H54 (cell line): ENCODE measurements around the gene OR13C3.
A peak's percentile ranks its signal among the peaks of the same experiment; 100 is the strongest.

ENCODE experiments used
- DNase-seq: peaks from one replicate; pipeline ENCODE4 v3.0.0; 2011; ENCODE audit warnings: low spot score, mixed read lengths; ENCODE audit not compliant: insufficient read length
- FAIRE-seq: peaks from 3 replicates; lab custom pipeline; 2011; peaks lifted over from hg19 to GRCh38; lab: Jason Lieb, UNC
- POLR2A ChIP-seq: IDR thresholded peaks from 2 replicates; pipeline ENCODE4 v1.6.1; 2011; ENCODE audit warnings: low read depth, mild to moderate bottlenecking, low read length

The OR13C3 gene

DNA sequence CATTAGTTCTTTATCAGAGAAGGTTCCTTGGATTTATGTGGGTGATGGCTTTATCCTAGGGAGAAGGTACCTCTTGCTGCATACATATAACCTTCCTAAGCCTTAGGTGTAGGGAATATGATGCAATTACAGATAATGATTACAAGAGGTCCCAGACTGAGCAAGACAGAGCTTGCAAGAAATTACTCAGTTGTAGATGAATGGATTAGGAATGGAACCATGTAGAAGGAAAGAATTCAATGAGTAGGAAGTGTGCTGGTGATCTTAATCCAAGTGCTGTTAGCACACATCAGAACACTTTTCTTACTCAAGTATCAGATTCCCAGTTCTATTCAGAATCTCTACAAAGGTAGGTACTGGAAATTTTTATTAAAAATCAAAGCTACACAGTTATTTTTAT lies 30.1 kb downstream of the OR13C3 start:
- no peak for FAIRE-seq
- TF ChIP-seq POLR2A, result no peak
- DNase-seq, result no peak

DNA sequence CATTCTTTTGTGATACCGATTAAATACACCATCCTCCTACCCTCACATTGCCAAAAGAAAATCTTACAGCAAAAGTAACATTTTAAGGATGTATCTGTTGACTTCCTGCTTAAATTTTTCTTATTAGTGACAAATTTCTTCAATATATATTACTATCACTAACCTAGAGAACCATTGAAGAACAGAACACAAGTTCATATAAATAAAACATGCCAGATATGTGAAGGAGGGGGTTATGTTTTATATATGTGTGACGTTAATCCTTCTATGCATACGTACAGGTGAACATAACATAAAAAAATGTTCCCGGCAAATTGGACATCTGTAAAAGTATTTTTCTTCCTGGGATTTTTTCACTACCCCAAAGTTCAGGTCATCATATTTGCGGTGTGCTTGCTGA lies 32.7 kb downstream of the OR13C3 start, which contains the start of gene OR13F1:
Gene OR13F1 (plus strand): TSS at position 301 of the 400 bp plus-strand sequence. CDS start 0 bp downstream, at position 301.
- no peak for TF ChIP-seq POLR2A
- FAIRE-seq (no peak), DNase-seq (no peak)

DNA sequence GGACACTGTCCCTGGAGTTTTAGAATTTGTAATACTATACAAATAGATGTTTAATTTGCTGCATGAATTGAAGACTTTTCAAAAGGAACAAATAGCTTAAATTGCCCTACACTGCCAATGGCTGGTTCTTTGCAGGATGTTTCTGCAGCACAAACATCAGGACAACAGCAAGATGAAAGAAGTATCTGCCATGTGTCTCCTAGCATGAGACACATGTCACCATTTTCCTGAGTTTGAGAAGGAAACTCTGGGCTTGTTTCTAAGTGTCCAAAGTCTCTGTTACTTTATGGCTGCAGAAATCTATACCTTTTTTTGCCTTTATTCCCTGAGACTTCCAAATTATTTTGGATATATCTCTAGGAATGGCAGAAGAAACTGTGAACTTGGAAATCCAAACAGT lies 33.2 kb downstream of the OR13C3 start:
- DNase-seq, result no peak
- FAIRE-seq, result no peak
- TF ChIP-seq POLR2A, result no peak

DNA sequence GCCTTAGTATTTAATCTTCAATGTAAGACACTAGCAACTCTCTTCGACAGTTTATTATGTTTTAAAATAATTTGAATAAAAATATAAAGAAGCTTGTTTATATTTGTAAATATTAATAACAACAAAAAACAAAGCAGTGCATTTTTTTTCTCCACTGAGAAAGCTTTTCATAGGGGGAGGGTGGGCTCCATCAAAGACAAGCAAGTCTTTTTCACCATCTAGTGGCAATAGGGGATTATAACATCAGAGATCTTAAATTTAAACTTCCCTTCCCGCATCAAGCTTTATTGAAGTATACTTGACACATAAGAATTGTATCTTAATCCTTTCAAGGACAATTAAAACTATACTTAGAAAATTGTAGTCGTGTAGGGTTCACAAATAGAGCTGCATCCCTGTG lies 41.8 kb downstream of the OR13C3 start:
- DNase-seq (peak; percentile 21), FAIRE-seq (no peak)
- TF ChIP-seq POLR2A, result no peak
